A549 (cell line): ENCODE data around the gene RBCK1. TPM values are rescaled to one million over a fixed set of nuclear protein-coding genes. Genes with fewer than 3 reads are reported as not detected.

Experiments
- ATAC-seq, 2 experiments: fragments of 200-7000 bp in 1 of 2; fragments of >200 bp in 1 of 2; cut with Nextera tagmentation in 1 of 2; cut with Tn5 transposase in 1 of 2; 3 replicates each; pipeline versions ENCODE4 v1.8.0 to v1.9.1; 2018 to 2020; ENCODE audit warnings: mild to moderate bottlenecking in 1 of 2, moderate library complexity in 1 of 2
- CTCF ChIA-PET: fragments of 300-600 bp; sonication (Branson Sonifier 250); formaldehyde crosslinking; extraction: SDS; loops from one replicate; lab custom pipeline; 2021; ENCODE audit warnings: antibody characterized with exemption, inconsistent platforms; lab: Yijun Ruan, JAX
- POLR2A ChIA-PET: fragments of 350-600 bp; formaldehyde crosslinking; extraction: SDS; loops from one replicate; lab custom pipeline; 2021; ENCODE audit warnings: antibody characterized with exemption, inconsistent platforms; lab: Yijun Ruan, JAX
- DNase-seq, 2 experiments: peaks; one replicate each; pipeline versions ENCODE4 v3.0.0 to v3.0.0-alpha.2; 2011 to 2016; ENCODE audit warnings: low read depth in 1 of 2, low spot score in 1 of 2
- FAIRE-seq: peaks from 2 replicates; lab custom pipeline; 2011; peaks lifted over from hg19 to GRCh38; lab: Jason Lieb, UNC
- H3K27ac ChIP-seq, 2 experiments: fragments of >200 bp; sonication (Bioruptor Twin); formaldehyde crosslinking; 3 replicates each; pipeline ENCODE4 v1.5.1; 2016 to 2017
- H3K4me1 ChIP-seq: fragments of >200 bp; sonication (Bioruptor Twin); formaldehyde crosslinking; 3 replicates; pipeline ENCODE4 v1.6.1; 2016
- H3K4me2 ChIP-seq: fragments of >200 bp; sonication (Bioruptor Twin); formaldehyde crosslinking; 3 replicates; pipeline ENCODE4 v1.6.1; 2016
- H3K4me3 ChIP-seq: fragments of >200 bp; sonication (Bioruptor Twin); formaldehyde crosslinking; 3 replicates; pipeline ENCODE4 v1.5.1; 2016
- H3K9me3 ChIP-seq: fragments of >200 bp; sonication (Bioruptor Twin); formaldehyde crosslinking; 3 replicates; pipeline ENCODE4 v1.6.1; 2016
- BCL3 ChIP-seq: fragments of >200 bp; sonication (Bioruptor Twin); formaldehyde crosslinking; IDR thresholded peaks from 3 replicates; pipeline ENCODE4 v1.6.1; 2016
- BHLHE40 ChIP-seq: IDR thresholded peaks from 2 replicates; pipeline ENCODE4 v1.6.1; 2012; ENCODE audit warnings: low read depth, low read length, inconsistent platforms
- CBX2 ChIP-seq: fragments of 200-600 bp; sonication (generic); IDR thresholded peaks from 2 replicates; pipeline ENCODE4 v1.6.1; 2016; ENCODE audit warnings: low read depth, mild to moderate bottlenecking, borderline replicate concordance
- CEBPB ChIP-seq, 2 experiments: fragments of >200 bp in 1 of 2; sonication (Bioruptor Twin) in 1 of 2; formaldehyde crosslinking in 1 of 2; IDR thresholded peaks; 2 replicates each; pipeline ENCODE4 v1.6.1; 2012 to 2016
- CHD4 ChIP-seq: fragments of 200-600 bp; sonication (generic); IDR thresholded peaks from 2 replicates; pipeline ENCODE4 v1.6.1; 2016; ENCODE audit warnings: antibody characterized with exemption, mild to moderate bottlenecking, borderline replicate concordance
- CTCF ChIP-seq: fragments of >200 bp; sonication (Bioruptor Twin); formaldehyde crosslinking; IDR thresholded peaks from 3 replicates; pipeline ENCODE4 v1.5.1; 2016
- E2F6 ChIP-seq: IDR thresholded peaks from 2 replicates; pipeline ENCODE4 v1.6.1; 2012; ENCODE audit warnings: low read depth, borderline replicate concordance
- ELK1 ChIP-seq: fragments of 150-350 bp; IDR thresholded peaks from 2 replicates; pipeline ENCODE4 v1.6.1; 2014; ENCODE audit warnings: low read depth, mild to moderate bottlenecking, low read length
- ESRRA ChIP-seq: fragments of 150-350 bp; IDR thresholded peaks from 2 replicates; pipeline ENCODE4 v1.6.1; 2014; ENCODE audit warnings: mild to moderate bottlenecking, low read length, borderline replicate concordance
- FOSL2 ChIP-seq, 2 experiments: fragments of 450-650 bp in 1 of 2; fragments of >200 bp in 1 of 2; sonication (Bioruptor Twin) in 1 of 2; formaldehyde crosslinking; IDR thresholded peaks; 2 replicates each; pipeline versions ENCODE4 v1.5.0 to v1.6.1; 2016 to 2020; ENCODE audit warnings: mild to moderate bottlenecking in 1 of 2, moderate library complexity in 1 of 2
- FOXS1 ChIP-seq: fragments of 250-450 bp; sonication (Bioruptor Pico); IDR thresholded peaks from 2 replicates; pipeline ENCODE4 v1.5.0; 2020; ENCODE audit warnings: mild to moderate bottlenecking, moderate library complexity
- GATA3 ChIP-seq: IDR thresholded peaks from 2 replicates; pipeline ENCODE4 v1.6.1; 2012; ENCODE audit warnings: borderline replicate concordance
- HES2 ChIP-seq: fragments of >200 bp; sonication (Bioruptor Twin); formaldehyde crosslinking; IDR thresholded peaks from 2 replicates; pipeline ENCODE4 v1.6.1; 2016
- HOXB13 ChIP-seq: fragments of 250-450 bp; sonication (Bioruptor Pico); IDR thresholded peaks from 2 replicates; pipeline ENCODE4 v1.5.0; 2020; ENCODE audit warnings: low read depth, mild to moderate bottlenecking, moderate library complexity
- JUN ChIP-seq, 2 experiments: fragments of >200 bp; sonication (Bioruptor Twin); formaldehyde crosslinking; IDR thresholded peaks; 2 replicates in 1 of 2; 3 replicates in 1 of 2; pipeline ENCODE4 v1.6.1; 2016 to 2017
- JUNB ChIP-seq: fragments of >200 bp; sonication (Bioruptor Twin); formaldehyde crosslinking; IDR thresholded peaks from 2 replicates; pipeline ENCODE4 v1.6.1; 2016
- KDM5A ChIP-seq: fragments of 200-600 bp; sonication (generic); IDR thresholded peaks from 2 replicates; pipeline ENCODE4 v1.6.1; 2016; ENCODE audit warnings: antibody characterized with exemption, mild to moderate bottlenecking
- MAFK ChIP-seq: fragments of 450-650 bp; IDR thresholded peaks from 2 replicates; pipeline ENCODE4 v1.6.1; 2014; ENCODE audit not compliant: partially characterized antibody
- NFE2L2 ChIP-seq: fragments of 150-350 bp; conservative IDR thresholded peaks from 2 replicates; pipeline ENCODE4 v1.6.1; 2014; ENCODE audit warnings: low read length
- PHF8 ChIP-seq: fragments of 200-600 bp; sonication (generic); IDR thresholded peaks from 2 replicates; pipeline ENCODE4 v1.6.1; 2016; ENCODE audit warnings: low read depth, mild to moderate bottlenecking, antibody characterized with exemption, moderate library complexity, borderline replicate concordance
- POLR2A ChIP-seq: IDR thresholded peaks from 2 replicates; pipeline ENCODE4 v1.6.1; 2012; ENCODE audit warnings: mild to moderate bottlenecking, low read length
- RAD21 ChIP-seq, 2 experiments: fragments of >200 bp in 1 of 2; sonication (Bioruptor Twin) in 1 of 2; formaldehyde crosslinking in 1 of 2; IDR thresholded peaks in 1 of 2; conservative IDR thresholded peaks in 1 of 2; 2 replicates in 1 of 2; 3 replicates in 1 of 2; pipeline ENCODE4 v1.6.1; 2012 to 2018; ENCODE audit warnings: inconsistent platforms in 1 of 2
- RCOR1 ChIP-seq: fragments of 150-350 bp; IDR thresholded peaks from 2 replicates; pipeline ENCODE4 v1.6.1; 2014; ENCODE audit warnings: antibody characterized with exemption, low read length, low read depth
- REST ChIP-seq: fragments of 200-600 bp; sonication (generic); IDR thresholded peaks from 2 replicates; pipeline ENCODE4 v1.6.1; 2016; ENCODE audit warnings: antibody characterized with exemption, mild to moderate bottlenecking, moderate library complexity
- SMC3 ChIP-seq: fragments of >200 bp; sonication (Bioruptor Twin); formaldehyde crosslinking; IDR thresholded peaks from 3 replicates; pipeline ENCODE4 v1.6.1; 2018; ENCODE audit warnings: inconsistent platforms
- SREBF2 ChIP-seq: fragments of 450-650 bp; IDR thresholded peaks from 2 replicates; pipeline ENCODE4 v1.6.1; 2014; ENCODE audit warnings: mild to moderate bottlenecking, moderate library complexity
- TFCP2L1 ChIP-seq: fragments of 250-450 bp; sonication (Bioruptor Pico); IDR thresholded peaks from 2 replicates; pipeline ENCODE4 v1.5.0; 2021; ENCODE audit warnings: mild to moderate bottlenecking
- USF2 ChIP-seq: fragments of 450-650 bp; IDR thresholded peaks from 2 replicates; pipeline ENCODE4 v1.6.1; 2014; ENCODE audit warnings: antibody characterized with exemption
- WGBS: methylation state at CpG from one replicate; pipeline ENCODE4 v1.1.6; 2017; ENCODE audit errors: missing lambda C conversion rate; 5-methylcytosine and 5-hydroxymethylcytosine counted together
- polyA plus RNA-seq, 4 experiments: library from polyadenylated mRNA; depleted of rRNA in 3 of 4; stranded (reverse); fragments of >200 nt; fragmentation: RNase III in 1 of 4; extraction: RNeasy Plus Mini Kit Qiagen cat#74134 plus additional on column Dnase treatment in 1 of 4; gene quantifications; 2 replicates in 3 of 4; 3 replicates in 1 of 4; pipeline ENCODE4 v1.2.3, GENCODE V29; 2011 to 2017

Gene RBCK1
- polyA plus RNA-seq, 2 of the 4 experiments (the other 2 are of a cell fraction): 117 to 222 TPM

GRCh38 chr20:380763-381580 is 27.1 kb upstream of the RBCK1 start:
- ChIA-PET CTCF (interaction anchor here (0.7 to 50.3 kb wide), 10 partner anchors 8 to 57 kb away, joined by 3 to 1229 read pairs (median 6); partner anchors contain the start of gene NRSN2), POLR2A (interaction anchor here (0.7 to 14.2 kb wide), 9 partner anchors 10 to 56 kb away, joined by 3 to 147 read pairs (median 19); partner anchors contain the start of genes RBCK1 and SOX12)
- H3K4me3 ChIP-seq: peak overlapping the region; percentile 93
- under 1% methylated on average over 22 of the region's 93 CpGs for WGBS
- H3K9me3 ChIP-seq: no peaks in the 10 kb centered on the region
- peaks cover 71% of the 10 kb centered on the region for H3K4me1 ChIP-seq
- H3K4me2 ChIP-seq: peak overlapping the region; percentile 87
- FAIRE-seq (no peak), ATAC-seq (peak; percentile 75 to 79), DNase-seq (peak; percentile 84)
- H3K27ac ChIP-seq: peak overlapping the region; percentile 94 to 98
- peak; percentile 67 to 97; a peak in 3 of 4 replicates for TF ChIP-seq CEBPB (IDR thresholded peaks at IDR 0.05)
- TF ChIP-seq USF2: no peak
- TF ChIP-seq FOXS1 (CRISPR knock-in tag): no peak
- TF ChIP-seq NFE2L2: no peak
- TF ChIP-seq TFCP2L1: no peak
- no peak for TF ChIP-seq SREBF2
- peak; percentile 47; the same call in 1 of the 2 replicates for TF ChIP-seq FOSL2 (IDR thresholded peaks at IDR 0.05)
- TF ChIP-seq FOSL2 (CRISPR knock-in tag; IDR thresholded peaks at IDR 0.05): no peak; the same call in 1 of the 2 replicates
- no peak for TF ChIP-seq ELK1
- peak in 1 of 2 experiments; percentile 64; a peak in 3 of 5 replicates for TF ChIP-seq JUN (IDR thresholded peaks at IDR 0.05)
- TF ChIP-seq GATA3: no peak; the same call in 1 of the 2 replicates
- peak; percentile 66; the same call in 1 of the 2 replicates for TF ChIP-seq JUNB
- TF ChIP-seq REST: no peak
- TF ChIP-seq PHF8: peak; percentile 66
- peak; percentile 69 for TF ChIP-seq BHLHE40
- TF ChIP-seq SMC3: peak; percentile 57
- peak; percentile 10; the same call in 1 of the 2 replicates for TF ChIP-seq POLR2A
- TF ChIP-seq RCOR1: no peak
- no peak for TF ChIP-seq CBX2
- peak; percentile 52; the same call in 1 of the 2 replicates for TF ChIP-seq E2F6
- peak in 1 of 2 experiments; percentile 54; a peak in 3 of 5 replicates for TF ChIP-seq RAD21 (conservative IDR thresholded peaks at IDR 0.05 in 1 of 2, IDR thresholded peaks at IDR 0.05 in 1 of 2)
- 0 out of 2 replicates have a peak, but pooled peaks have one; percentile 14 for TF ChIP-seq CHD4
- TF ChIP-seq KDM5A: 0 out of 2 replicates have a peak, but pooled peaks have one; percentile 19
- no peak for TF ChIP-seq ESRRA
- TF ChIP-seq HOXB13: no peak
- TF ChIP-seq MAFK: no peak
- TF ChIP-seq CTCF: peak; percentile 19; the same call in 1 of the 3 replicates
- peak; percentile 83; the same call in 1 of the 3 replicates for TF ChIP-seq BCL3
- peak; percentile 96 for TF ChIP-seq HES2
